ENCODE measurements around the gene HOXC5.

The HOXC5 gene

DNA sequence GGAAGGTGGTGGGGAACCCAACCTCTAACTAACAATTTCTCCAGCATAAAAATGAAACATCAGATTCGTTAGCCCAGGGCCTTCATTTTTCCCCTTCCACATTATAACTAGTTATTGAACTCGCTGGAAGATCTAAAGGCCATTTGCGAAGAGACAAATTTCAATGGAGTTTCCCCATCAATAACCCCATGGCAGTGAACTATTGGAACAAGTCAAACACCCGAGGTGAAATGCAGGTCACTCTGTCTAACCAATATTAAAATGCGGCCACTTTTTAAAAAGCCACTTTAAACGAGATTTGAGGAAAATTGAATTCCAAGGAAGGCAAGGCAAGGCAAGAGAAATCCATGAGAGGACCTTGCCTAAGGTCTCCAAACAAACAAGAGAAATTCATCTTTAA is 16.3 kb downstream of the HOXC5 start:
- DNase-seq = no peak

DNA sequence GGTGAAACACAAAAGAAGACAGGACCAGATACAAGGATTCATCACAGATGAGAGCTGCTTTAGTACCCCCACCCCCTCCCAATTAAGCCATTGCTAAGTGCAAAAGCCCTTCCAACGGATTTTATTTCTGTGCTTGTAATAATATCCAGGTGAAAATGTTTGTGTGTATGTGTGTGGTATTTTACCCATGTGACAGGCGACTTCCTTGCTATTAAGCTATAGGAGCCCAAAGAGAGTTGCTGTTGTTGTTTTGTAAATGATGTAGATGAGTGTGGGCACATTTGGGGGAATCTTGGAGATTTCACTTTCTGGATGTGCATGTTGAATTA is 17.6 kb downstream of the HOXC5 start:
- DNase-seq = no peak

DNA sequence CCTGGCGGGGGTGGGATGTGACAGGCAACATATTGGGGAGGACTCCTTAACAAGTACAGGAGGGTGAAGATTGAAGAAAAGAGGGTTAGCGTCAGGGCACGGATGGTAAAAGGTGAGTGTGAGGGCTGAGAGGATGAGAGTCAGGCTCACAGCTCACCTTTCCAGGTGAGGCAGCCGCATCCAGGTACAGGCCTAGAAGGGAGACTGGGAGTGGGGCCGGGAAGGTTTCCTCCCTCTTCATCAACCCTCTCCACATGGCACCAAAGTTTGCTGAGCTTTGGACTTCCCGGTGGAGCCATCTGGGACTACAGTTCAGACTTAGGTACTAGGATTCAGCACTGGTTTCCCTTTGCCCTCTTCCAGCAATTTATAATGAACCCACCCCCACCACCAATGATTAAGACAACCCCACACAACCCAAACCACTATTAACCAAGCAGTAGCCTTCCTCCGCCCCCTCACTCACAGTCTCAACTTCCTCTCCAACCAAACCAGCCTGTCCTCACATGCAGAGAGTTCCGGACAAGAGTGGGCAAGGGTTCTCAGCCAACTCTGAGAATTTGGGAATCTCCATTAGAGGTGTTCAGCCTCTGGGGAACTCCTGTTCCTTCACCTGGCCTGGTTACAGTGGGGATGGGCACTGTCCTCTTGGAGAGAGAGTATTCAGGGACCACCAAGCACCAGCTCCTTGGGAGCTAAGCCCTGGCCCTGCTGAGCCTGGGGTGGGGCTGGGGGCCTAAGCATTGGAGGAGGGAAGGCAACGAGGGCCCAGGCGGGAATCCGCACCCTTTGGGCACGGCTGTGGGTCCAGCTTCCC is 18.4 kb downstream of the HOXC5 start:
- no peak for DNase-seq

DNA sequence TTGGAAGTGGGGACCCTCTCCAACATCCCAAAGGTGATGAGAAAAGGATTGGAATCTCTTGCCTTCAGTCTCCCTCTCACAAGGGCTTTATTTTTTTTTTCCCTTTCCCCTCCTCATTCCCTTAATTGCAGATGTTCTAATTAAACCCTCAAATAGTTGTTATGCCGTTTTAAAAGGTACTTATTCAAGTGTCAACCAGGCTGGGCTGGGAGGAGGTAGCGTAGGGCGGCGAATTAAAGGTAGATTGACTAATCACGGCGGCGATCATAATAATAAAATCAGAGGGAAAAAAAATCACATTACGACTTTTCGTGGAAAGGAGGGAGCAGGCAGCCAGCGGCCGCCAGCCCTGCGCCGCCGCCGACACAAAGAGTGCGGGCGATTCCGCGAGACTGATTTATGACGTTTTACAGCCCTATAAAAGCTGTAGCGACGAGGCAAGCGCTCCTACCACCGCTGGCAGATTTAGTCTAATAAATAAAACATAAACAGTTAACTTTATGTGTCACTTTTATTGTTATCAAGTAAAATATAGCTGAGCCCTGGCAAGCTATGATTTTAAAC is 19.1 kb downstream of the HOXC5 start:
- no peak for DNase-seq

DNA sequence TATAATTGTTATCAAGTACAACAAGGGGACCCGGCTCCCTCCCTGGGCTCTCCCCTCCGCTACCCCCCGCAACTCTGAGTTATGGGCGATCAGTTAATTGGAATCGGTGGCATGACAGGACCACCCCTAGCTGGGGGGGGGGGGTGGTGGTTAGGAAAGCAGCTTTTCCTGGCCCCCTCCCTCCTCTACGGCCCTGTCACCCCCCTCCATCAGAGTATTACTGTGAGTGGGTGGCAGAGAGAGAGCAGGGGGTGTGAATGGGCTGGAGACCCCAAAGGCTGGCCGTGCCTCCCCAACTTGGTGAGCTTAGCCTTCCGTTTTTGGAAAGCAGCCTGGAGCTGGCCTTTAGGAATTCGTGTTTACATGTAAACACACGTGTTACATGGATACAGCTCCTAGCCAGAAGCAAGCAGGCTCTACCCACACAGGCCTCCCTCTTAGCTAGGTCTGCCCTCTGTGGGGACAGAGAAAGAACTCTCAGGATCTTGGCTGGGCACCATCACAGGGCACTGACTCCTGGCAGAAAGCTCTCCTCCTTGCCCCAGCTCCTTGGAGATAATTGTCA is 19.7 kb downstream of the HOXC5 start:
- DNase-seq = peak; percentile 73

DNA sequence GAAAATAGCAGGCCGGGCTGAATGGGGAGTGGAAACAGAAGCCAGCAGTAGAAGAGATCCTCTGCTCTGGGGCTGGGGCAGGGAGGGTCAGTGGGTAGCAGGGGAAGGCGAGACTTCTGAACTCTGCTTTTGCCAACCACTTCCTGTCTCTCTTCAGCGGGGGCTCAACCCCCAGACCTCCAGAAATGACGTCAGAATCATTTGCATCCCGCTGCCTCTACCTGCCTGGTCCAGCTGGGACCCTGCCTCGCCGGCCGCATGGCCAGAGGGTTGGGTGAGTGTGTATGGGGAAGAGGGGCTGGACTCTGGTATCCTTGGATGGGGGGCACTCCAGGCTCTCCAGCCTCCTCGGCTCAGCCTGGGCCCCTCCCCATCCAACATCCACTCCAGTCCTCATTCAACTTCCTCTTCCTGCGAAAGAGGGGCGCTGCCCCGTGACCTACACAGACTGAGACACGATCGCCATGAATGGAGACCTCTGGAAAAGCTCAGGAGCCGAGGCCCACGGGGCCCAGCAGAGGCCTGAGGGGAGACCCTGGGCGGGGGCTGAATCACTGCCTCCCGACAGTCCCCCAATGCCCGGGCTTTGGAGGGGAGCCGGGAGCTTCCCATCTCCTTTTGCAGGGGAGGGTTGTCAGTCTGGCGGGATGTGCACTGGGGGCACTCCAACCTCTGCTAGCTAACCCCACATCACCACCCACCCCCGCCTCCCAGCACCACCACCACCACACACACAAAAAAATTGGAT is 20.3 kb downstream of the HOXC5 start:
- no peak for DNase-seq

DNA sequence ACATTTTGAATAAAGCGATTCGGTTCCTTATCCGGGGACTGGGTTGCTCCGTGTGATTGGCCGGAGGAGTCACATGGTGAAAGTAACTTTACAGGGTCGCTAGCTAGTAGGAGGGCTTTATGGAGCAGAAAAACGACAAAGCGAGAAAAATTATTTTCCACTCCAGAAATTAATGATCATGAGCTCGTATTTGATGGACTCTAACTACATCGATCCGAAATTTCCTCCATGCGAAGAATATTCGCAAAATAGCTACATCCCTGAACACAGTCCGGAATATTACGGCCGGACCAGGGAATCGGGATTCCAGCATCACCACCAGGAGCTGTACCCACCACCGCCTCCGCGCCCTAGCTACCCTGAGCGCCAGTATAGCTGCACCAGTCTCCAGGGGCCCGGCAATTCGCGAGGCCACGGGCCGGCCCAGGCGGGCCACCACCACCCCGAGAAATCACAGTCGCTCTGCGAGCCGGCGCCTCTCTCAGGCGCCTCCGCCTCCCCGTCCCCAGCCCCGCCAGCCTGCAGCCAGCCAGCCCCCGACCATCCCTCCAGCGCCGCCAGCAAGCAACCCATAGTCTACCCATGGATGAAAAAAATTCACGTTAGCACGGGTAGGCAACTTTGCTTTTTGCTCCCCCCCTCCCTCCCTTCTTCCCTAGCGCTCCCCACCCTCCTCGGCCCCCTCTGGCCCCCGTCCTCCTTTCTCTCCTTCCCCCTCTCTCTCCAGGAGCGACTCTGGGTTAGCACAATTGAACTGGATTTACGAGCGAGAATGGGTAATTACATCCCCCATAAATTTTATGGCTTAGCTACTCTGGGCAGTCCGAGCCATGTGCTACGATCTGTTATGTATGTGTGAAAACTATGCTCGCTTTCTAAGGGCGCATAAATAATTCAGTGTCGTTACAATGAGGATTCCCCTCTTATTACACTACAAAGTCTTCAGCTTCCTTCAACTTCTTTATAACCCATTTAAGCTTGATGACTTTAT is 21.2 kb downstream of the HOXC5 start, which contains the start of gene HOXC4:
HOXC4 (plus strand) TSS at position 85 of the 991 bp plus-strand sequence; CDS start at position 173, 88 bp downstream.
- peak; percentile 43 for DNase-seq

DNA sequence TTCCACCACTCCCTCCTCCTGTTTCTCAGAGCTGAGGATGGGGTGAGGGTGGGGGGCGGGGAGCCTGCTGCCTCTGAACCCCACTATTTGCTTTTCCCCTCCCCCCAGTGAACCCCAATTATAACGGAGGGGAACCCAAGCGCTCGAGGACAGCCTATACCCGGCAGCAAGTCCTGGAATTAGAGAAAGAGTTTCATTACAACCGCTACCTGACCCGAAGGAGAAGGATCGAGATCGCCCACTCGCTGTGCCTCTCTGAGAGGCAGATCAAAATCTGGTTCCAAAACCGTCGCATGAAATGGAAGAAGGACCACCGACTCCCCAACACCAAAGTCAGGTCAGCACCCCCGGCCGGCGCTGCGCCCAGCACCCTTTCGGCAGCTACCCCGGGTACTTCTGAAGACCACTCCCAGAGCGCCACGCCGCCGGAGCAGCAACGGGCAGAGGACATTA is 21.9 kb downstream of the HOXC5 start:
- no peak for DNase-seq

DNA sequence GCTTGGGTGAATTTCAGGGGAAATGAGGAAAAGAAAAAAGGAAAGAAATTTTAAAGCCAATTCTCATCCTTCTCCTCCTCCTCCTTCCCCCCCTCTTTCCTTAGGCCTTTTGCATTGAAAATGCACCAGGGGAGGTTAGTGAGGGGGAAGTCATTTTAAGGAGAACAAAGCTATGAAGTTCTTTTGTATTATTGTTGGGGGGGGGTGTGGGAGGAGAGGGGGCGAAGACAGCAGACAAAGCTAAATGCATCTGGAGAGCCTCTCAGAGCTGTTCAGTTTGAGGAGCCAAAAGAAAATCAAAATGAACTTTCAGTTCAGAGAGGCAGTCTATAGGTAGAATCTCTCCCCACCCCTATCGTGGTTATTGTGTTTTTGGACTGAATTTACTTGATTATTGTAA is 22.7 kb downstream of the HOXC5 start:
- DNase-seq = no peak

DNA sequence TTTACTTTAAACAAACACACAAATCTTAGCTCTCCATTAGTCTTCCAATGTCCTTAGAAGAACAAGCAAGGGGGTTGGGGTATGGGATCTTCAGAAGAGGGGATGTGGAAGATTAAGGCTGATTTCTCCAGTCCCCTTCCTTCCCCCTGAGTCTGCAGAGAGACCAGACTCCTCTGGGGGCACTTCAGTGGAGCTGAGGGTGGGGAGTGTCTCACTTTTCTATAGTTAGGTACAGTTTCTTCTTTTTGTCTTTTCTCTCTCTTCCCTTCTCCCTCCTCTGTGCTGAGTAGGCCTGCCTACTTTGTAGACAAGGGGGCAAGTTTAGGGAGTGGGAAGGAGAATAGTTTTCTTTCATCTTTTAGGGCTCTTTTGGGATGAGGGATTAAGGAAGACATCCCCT is 23.3 kb downstream of the HOXC5 start:
- DNase-seq = no peak

DNA sequence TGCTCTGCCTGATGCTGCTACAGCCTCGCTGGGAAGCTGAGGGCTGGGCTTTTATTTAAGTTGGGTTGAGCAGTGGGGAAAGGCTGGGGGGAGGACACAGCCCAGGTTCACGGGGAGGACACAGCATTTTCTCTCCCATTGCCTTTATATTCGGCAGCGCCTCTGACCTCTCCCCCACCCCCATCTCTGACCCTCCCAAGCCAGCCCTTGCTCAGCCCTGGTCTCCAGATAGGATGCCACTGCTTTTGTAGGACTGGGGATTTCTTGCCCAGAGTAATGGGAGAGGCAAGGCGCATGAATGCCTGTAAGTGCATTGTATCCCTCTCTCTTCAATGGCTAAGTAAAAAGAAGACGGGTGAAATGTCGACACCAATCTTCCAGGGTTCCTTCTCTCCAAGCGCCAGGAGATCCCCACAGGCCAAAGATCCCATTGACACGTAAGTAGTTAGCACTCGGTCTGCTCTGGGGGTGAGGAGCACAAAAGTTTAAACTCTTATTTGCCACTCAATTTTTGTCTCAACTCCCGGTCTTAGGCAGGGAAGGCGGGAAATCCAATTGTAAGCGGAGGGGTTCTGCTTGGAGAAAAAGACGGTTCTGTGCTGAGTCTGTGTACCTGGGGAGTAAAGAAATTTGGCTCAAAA is 25.4 kb downstream of the HOXC5 start:
- DNase-seq = no peak

DNA sequence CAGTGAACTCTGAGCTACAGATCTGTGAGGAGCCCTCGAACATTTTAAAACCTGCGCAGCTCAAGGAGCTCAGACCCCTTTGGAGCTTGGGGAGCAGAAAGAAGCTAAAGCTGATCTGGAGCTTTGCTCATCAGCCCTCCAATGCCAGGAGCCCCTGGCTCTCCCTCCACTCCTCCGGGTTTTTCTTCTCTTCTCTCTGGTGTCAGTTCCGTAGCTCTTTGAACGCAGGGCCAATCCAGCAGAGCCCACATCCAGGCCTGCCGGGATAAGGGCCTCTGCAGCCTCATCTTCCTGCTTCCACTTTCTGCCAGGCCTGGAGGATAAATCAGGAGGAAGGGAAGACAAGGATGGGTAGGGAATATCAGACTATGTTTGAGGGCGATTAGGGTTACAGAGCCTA is 26.8 kb downstream of the HOXC5 start:
- no peak for DNase-seq

DNA sequence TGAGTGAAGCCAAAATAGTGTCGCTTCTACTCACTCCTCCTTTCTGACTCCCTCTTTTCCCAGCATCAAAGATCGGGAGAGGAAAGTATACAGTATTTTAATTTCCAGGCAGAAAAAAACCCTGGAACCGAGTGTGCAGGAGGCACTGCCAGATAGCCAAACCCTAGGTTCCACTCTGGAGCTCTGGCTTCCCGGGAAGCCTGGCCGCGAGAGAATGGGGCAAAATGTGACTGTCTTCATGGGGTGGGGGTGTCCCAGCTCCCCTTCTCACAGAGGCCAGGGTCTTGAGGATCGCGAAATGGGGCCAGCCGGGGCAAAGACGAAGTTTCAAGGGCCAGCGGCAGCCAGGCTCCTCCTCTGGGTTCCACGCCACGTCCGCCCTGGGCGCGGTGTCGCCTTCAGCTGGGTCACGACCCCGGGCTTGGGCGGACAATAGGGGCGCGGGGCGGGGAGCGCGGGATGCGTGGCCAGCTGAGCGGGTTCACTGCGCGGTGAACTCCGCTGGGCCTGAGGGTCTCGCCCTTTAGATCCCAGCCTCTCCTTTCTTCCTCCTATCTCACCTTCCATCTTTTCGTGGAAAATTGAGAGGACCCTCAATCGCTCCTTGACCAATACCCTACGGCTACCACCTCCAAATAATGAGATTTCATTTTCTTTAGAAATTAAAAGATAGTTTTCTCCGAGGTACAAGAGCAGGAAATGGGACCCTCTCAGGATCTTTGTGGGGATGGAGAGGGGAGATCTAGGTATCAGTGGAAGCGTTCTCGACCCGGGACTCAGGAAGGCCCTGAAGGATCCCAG is 27.5 kb downstream of the HOXC5 start:
- DNase-seq = no peak

DNA sequence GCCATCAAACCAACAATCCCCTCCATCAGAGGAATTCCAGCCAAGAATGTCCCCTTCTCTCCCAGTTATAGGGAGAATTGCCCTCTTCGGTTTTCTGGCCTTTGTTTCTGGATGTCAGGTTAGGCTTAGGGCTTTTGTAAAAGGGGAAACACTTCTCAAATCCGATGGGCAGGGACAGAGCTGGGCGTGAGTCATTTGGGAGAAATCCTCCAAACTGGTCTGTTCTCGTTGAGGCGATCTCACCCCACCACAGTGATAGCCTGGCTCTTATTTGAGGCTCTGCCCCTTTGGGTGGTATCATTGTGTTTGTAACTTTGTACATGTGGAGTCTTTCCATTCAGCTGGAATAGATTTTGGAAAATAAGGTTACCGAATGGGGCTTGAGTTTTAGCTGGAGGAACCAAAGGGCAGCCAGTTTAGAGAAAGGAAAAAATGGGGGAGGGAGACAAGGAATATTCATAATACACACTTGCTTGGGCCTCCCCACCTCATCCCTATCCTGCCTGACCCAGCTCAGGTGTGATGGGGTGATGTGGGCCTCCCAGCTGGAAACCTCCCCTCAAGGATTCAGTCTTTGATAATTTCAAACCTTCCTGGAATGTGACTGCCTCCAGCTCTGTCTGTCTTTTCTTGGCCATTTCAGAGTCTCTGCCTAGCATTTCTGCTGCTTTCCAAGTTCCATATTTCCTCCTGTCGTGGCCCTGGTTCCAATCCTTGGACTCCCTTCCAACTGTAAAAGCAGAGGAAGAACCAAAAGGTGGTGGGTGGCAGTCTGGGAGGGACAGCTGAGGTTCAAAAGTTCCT is 28.3 kb downstream of the HOXC5 start:
- no peak for DNase-seq

DNA sequence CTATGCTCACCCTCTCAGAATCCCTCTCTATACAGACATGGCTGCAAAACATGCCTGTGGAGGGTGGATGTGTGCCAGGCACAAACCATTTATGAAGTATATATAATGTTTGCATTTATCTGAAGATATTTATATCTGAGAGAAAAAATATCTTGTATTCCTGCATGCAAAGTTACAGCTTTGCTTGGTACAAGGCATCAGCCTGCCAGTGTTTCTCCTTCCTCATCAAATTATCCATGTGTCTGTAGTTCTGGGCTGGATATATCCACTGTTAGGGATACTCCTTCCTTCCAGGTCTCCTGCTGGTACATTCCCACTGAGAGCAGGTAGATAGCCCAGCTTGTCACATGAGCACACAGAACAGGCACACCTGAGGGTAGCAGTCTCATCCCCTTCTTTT is 32.8 kb downstream of the HOXC5 start:
- no peak for DNase-seq

DNA sequence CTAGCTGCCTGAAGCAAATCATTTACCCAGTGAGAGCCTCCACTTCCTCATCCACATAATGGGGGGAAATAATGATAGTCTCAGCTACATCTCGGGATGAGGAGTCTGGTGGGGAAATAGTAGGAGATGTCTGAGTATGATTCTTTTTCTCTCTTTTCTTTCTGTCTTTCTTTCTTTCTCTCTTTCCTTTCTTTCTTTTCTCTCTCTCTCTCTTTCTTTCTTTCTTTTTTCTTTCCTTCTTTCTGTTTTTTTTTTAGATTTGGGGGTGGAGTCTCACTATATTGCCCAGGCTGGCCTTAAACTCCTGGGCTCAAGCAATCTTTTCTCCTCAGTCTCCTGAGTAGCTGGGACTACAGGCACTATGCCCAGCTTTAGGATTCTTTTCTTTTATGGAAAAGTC is 33.6 kb downstream of the HOXC5 start:
- no peak for DNase-seq

DNA sequence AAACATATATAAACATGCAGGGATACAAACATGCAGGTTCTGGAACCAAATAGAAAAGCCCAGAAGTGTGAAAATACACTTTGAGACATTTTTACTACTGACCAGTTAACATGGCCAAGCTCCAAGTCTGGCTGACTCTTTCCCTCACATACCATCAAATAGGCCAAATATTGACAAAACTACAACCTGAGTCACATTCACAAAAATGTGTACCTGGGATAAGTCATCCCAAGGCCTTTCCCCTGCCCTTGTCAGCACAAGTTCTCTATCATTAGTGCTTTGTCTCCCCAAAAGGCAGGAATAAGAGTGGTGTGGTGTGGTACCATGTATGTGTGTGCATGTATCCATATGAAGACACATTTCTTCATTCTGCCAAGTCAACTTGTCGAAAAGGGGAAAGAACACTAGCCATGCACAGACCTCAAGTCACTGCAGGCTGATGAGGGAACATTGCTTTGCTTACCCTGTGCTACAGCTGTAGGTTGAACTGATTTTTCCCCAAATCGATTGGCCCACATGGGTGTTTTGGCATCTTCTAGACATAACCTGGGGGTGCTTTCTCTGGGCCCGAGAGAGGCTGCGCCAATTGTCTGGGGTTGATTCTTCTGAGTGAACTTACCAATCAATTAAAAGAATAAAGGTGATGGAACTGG is 35.7 kb downstream of the HOXC5 start:
- no peak for DNase-seq

DNA sequence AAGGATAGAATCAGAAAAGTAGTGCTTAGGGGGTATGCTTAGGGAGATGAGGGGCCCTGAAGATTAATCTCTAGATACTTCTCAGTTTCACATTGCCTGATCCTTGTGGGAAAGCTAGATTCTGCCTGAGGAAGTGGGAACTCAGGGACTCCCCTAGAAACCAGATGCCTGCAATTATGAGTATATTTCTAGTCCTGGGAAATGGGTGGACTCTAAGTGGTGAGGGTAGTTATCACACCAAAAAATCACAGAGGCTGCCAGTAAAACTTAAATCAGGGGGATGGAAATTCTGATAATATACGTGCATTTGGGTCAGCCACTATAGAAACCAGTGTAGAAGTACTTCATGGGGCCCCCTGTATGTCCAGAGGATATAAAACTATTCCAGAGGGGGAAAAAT is 39.1 kb downstream of the HOXC5 start:
- DNase-seq = no peak

DNA sequence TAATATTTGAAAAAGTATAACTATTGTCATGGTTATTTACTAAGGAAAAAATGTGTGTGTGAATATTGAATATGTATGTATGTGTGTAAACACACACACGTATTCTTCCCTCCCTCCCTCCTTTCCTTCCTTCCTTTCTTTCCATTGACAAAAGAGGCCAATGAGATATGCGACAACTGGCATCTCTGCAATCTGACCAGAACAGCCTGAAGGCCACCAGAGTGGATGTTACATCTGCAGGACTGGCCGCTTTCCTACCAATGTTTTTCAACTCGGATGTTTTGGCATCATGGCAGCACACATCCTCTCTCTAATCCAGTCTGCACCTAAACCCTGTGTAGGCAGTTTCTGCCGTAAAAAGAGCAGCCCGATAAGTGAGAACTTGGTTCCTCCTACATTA is 41.5 kb downstream of the HOXC5 start:
- no peak for DNase-seq

DNA sequence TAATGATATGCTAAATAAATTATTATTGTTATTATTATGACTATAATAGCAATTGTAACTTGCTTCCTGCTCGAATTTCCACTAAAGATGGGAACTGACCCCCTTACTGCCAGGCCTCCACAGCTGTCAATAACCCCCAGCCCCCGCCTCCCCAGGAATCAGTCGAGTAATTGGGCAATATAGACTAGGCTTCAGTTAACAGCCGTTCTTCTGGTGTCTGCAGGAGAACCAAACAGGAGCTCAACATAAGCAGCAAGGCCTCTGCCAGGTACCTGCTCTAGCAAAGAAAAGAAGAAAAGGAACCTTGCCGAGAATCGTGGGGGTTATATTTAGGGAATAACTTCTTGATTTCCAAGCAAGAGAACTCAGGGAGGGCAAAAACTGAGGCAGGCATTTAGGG is 42.6 kb downstream of the HOXC5 start:
- DNase-seq = no peak
